ENCODE results near the gene SPSB3. TPM values are rescaled to one million over a fixed set of nuclear protein-coding genes. Genes with fewer than 3 reads are reported as not detected.

SPSB3 gene
- total RNA-seq, 1 donor from 2014 or later: 44.2 TPM

DNA sequence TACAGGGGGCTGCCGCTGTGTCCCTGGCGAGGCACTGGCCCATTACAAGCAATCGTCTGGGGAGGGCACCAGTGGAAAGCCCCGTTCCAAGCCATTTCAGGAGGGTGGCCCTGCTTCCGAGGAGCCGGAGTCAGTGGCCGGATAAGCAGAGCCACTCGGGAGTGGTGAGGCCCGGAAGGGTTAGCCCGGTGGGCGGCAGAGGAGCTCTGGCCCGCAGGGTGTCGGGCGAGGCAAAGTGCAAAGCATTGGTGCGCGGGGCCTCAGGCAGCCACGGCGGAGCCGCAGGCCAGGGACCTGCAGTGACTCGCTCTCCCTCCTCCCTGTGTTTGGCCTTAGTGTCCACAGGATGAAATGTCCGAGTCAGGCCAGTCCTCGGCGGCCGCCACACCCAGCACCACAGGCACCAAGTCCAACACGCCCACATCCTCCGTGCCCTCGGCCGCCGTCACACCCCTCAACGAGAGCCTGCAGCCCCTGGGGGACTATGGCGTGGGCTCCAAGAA is 35.6 kb downstream of the SPSB3 start:
- no peak for ATAC-seq
- H3K9me3 ChIP-seq: no peaks in the 10 kb centered on the region
- H3K27ac ChIP-seq: no peak overlapping the region
- H3K27me3 ChIP-seq (ENCODE audit: low read depth): no peaks in the 10 kb centered on the region
- TF ChIP-seq, protein P1, sequence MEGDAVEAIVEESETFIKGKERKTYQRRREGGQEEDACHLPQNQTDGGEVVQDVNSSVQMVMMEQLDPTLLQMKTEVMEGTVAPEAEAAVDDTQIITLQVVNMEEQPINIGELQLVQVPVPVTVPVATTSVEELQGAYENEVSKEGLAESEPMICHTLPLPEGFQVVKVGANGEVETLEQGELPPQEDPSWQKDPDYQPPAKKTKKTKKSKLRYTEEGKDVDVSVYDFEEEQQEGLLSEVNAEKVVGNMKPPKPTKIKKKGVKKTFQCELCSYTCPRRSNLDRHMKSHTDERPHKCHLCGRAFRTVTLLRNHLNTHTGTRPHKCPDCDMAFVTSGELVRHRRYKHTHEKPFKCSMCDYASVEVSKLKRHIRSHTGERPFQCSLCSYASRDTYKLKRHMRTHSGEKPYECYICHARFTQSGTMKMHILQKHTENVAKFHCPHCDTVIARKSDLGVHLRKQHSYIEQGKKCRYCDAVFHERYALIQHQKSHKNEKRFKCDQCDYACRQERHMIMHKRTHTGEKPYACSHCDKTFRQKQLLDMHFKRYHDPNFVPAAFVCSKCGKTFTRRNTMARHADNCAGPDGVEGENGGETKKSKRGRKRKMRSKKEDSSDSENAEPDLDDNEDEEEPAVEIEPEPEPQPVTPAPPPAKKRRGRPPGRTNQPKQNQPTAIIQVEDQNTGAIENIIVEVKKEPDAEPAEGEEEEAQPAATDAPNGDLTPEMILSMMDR (IDR thresholded peaks at IDR 0.05): no peak
- DNase-seq: no peak
- H3K36me3 ChIP-seq: peaks cover 92% of the 10 kb centered on the region
- intact Hi-C loops (cut with DNase I): no loop called here
- no peaks in the 10 kb centered on the region for H3K4me1 ChIP-seq
- H3K4me3 ChIP-seq: no peak overlapping the region

GRCh38 chr16:1745900-1746692 is 36.3 kb downstream of the SPSB3 start:
- H3K27me3 ChIP-seq (ENCODE audit: low read depth): no peaks in the 10 kb centered on the region
- H3K4me1 ChIP-seq: no peaks in the 10 kb centered on the region
- intact Hi-C loops (cut with DNase I): no loop called here
- H3K36me3 ChIP-seq: peaks cover 92% of the 10 kb centered on the region
- TF ChIP-seq, protein P1 (IDR thresholded peaks at IDR 0.05): no peak
- no peak overlapping the region for H3K27ac ChIP-seq
- no peak for ATAC-seq
- no peaks in the 10 kb centered on the region for H3K9me3 ChIP-seq
- DNase-seq: no peak
- no peak overlapping the region for H3K4me3 ChIP-seq

GRCh38 chr16:1745181-1745899 is 37.0 kb downstream of the SPSB3 start:
- Histone ChIP-seq H3K4me3 (no peak overlapping the region), H3K36me3 (peaks cover 92% of the 10 kb centered on the region), H3K27ac (no peak overlapping the region), H3K27me3 (ENCODE audit: low read depth) (no peaks in the 10 kb centered on the region), H3K4me1 (no peaks in the 10 kb centered on the region), H3K9me3 (no peaks in the 10 kb centered on the region)
- ATAC-seq (no peak), DNase-seq (no peak)
- TF ChIP-seq, protein P1 (IDR thresholded peaks at IDR 0.05): no peak
- intact Hi-C loops (cut with DNase I): no loop called here

GRCh38 chr16:1744338-1744840 is 38.0 kb downstream of the SPSB3 start:
- Histone ChIP-seq H3K27me3 (ENCODE audit: low read depth) (no peaks in the 10 kb centered on the region), H3K4me1 (no peaks in the 10 kb centered on the region), H3K36me3 (peaks cover 84% of the 10 kb centered on the region), H3K27ac (no peak overlapping the region), H3K4me3 (no peak overlapping the region), H3K9me3 (no peaks in the 10 kb centered on the region)
- intact Hi-C loops (cut with DNase I): no loop called here
- TF ChIP-seq, protein P1 (IDR thresholded peaks at IDR 0.05): no peak
- DNase-seq (no peak), ATAC-seq (no peak)

- no peak for DNase-seq
- no peak for ATAC-seq
- peaks cover 76% of the 10 kb centered on the region for H3K36me3 ChIP-seq
- H3K4me3 ChIP-seq: no peak overlapping the region
- H3K27me3 ChIP-seq (ENCODE audit: low read depth): no peaks in the 10 kb centered on the region
- H3K27ac ChIP-seq: no peak overlapping the region
- no peaks in the 10 kb centered on the region for H3K4me1 ChIP-seq
- H3K9me3 ChIP-seq: no peaks in the 10 kb centered on the region
- TF ChIP-seq, protein P1 (IDR thresholded peaks at IDR 0.05): no peak
- intact Hi-C loops (cut with DNase I): no loop called here
These were observed 38.7 kb downstream of the SPSB3 start for GRCh38 chr16:1743376-1744337.
